ENCODE data around the gene FRMD7. TPM values are rescaled to one million over a fixed set of nuclear protein-coding genes. Genes with fewer than 3 reads are reported as not detected.

The FRMD7 gene
- total RNA-seq, 1 experiment from 2014 or later = not detected

GRCh38 chrX:132171478-132171877 lies 43.7 kb upstream of the FRMD7 start:
- Mint-ChIP-seq H3K4me1 (peaks cover 6 to 7% of the 10 kb centered on the region in 2 experiments; a peak in 2 of 4 replicates), H3K36me3 (ENCODE audit: insufficient read depth in 1 of 3, low read depth in 3 of 3) (peaks cover 0 to 8% (median 0%) of the 10 kb centered on the region in 3 experiments; a peak in 2 of 7 replicates), H3K4me3 (no peak overlapping the region), H3K27ac (no peak overlapping the region; a peak in 1 of 7 replicates), H3K9me3 (no peaks in the 10 kb centered on the region; a peak in 2 of 5 replicates), H3K27me3 (ENCODE audit: low read depth) (no peaks in the 10 kb centered on the region)
- Histone ChIP-seq H4K91ac (ENCODE audit: insufficient read length, low read depth, low read length) (no peak overlapping the region), H3K27me3 (ENCODE audit: insufficient read depth, low read length) (no peaks in the 10 kb centered on the region), H3K9ac (ENCODE audit: extremely low read depth, insufficient read length, low read length) (no peak overlapping the region), H2BK20ac (ENCODE audit: low read depth, low read length, poor library complexity, severe bottlenecking) (no peak overlapping the region), H2AK5ac (ENCODE audit: insufficient read length, low read length) (no peak overlapping the region), H3K23me2 (ENCODE audit: insufficient read length, low read depth, low read length, poor library complexity, severe bottlenecking) (no peaks in the 10 kb centered on the region), H4K5ac (ENCODE audit: insufficient read length, low read depth, low read length) (no peak overlapping the region), H3T11ph (ENCODE audit: low read length) (no peak overlapping the region), H2BK15ac (ENCODE audit: low read depth, low read length) (no peak overlapping the region), H3K79me2 (ENCODE audit: insufficient read depth, low read length) (no peaks in the 10 kb centered on the region), H2BK12ac (ENCODE audit: insufficient read length, low read depth, low read length) (no peak overlapping the region), H2BK5ac (ENCODE audit: insufficient read length, low read length) (no peak overlapping the region), H3K18ac (ENCODE audit: insufficient read length, low read depth, low read length) (no peak overlapping the region), H3K4me1 (ENCODE audit: insufficient read depth, low read length) (no peaks in the 10 kb centered on the region), H3K4ac (ENCODE audit: low read depth, low read length) (no peak overlapping the region), H3K23ac (ENCODE audit: insufficient read length, low read depth, low read length) (no peak overlapping the region), H3K4me2 (ENCODE audit: insufficient read depth, insufficient read length, low read length) (no peak overlapping the region), H4K20me1 (ENCODE audit: control insufficient read depth, insufficient read depth, insufficient read length) (no peaks in the 10 kb centered on the region), H2AFZ (ENCODE audit: low read length) (no peak overlapping the region), H3K9me3 (ENCODE audit: control insufficient read depth, low read depth, low read length) (no peaks in the 10 kb centered on the region), H4K8ac (replicated peaks; ENCODE audit: insufficient read length, low read depth, low read length) (no peak overlapping the region), H3K14ac (ENCODE audit: insufficient read depth, low read length) (no peak overlapping the region), H3K56ac (ENCODE audit: insufficient read length, low read depth, low read length) (no peak overlapping the region), H3K79me1 (ENCODE audit: insufficient read depth, low read depth, low read length, poor library complexity, severe bottlenecking) (no peaks in the 10 kb centered on the region), H3K27ac (ENCODE audit: insufficient read length, low read depth, low read length) (no peak overlapping the region), H2BK120ac (ENCODE audit: low read depth, low read length, poor library complexity, severe bottlenecking) (no peak overlapping the region)
- no peak for DNase-seq
- TF ChIP-seq CTCF (conservative IDR thresholded peaks at IDR 0.05) = peak; percentile 19; the same call in 2 of the 3 replicates
- no CpG with 5 or more reads among the region's 3 CpGs for WGBS (ENCODE audit: extremely low coverage, insufficient read length, low lambda C conversion rate)
